HL-60 (cell line): ENCODE data around the gene SFPQ.
"Not testable (repeated sequence)": the region's sequence is repeated elsewhere in the genome, so short reads cannot be mapped to it uniquely, and the experiment has no call there.

Experiments
- TF ChIP-seq, protein P1 (sequence below): IDR thresholded peaks from one replicate; pipeline ENCODE4 v1.5.1; 2011; ENCODE audit warnings: low read length, control low read depth, inconsistent platforms; ENCODE audit not compliant: insufficient read depth
- TF ChIP-seq, protein P2 (sequence below): IDR thresholded peaks from 2 replicates; pipeline ENCODE4 v1.6.1; 2012; ENCODE audit warnings: low read depth; ENCODE audit not compliant: insufficient replicate concordance

DNA sequence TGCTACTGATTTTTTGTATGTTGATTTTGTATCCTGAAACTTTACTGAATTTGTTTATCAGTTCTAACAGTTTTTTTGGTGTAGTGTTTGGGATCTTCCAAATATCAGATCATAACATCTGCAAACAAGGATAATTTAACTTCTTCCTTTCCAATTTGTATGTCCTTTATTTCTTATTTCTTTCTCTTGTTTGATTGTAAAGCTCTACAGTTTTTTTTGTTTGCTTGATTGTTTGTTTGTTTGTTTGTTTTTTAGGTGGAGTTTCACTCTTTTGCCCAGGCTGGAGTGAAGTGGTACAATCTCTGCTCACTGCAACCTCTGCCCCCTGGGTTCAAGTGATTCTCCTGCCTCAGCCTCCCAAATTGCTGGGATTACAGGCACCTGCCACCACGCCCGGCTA is 43.8 kb upstream of the SFPQ start:
- TF ChIP-seq, protein P1, sequence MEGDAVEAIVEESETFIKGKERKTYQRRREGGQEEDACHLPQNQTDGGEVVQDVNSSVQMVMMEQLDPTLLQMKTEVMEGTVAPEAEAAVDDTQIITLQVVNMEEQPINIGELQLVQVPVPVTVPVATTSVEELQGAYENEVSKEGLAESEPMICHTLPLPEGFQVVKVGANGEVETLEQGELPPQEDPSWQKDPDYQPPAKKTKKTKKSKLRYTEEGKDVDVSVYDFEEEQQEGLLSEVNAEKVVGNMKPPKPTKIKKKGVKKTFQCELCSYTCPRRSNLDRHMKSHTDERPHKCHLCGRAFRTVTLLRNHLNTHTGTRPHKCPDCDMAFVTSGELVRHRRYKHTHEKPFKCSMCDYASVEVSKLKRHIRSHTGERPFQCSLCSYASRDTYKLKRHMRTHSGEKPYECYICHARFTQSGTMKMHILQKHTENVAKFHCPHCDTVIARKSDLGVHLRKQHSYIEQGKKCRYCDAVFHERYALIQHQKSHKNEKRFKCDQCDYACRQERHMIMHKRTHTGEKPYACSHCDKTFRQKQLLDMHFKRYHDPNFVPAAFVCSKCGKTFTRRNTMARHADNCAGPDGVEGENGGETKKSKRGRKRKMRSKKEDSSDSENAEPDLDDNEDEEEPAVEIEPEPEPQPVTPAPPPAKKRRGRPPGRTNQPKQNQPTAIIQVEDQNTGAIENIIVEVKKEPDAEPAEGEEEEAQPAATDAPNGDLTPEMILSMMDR: not testable (repeated sequence)
- TF ChIP-seq, protein P2, sequence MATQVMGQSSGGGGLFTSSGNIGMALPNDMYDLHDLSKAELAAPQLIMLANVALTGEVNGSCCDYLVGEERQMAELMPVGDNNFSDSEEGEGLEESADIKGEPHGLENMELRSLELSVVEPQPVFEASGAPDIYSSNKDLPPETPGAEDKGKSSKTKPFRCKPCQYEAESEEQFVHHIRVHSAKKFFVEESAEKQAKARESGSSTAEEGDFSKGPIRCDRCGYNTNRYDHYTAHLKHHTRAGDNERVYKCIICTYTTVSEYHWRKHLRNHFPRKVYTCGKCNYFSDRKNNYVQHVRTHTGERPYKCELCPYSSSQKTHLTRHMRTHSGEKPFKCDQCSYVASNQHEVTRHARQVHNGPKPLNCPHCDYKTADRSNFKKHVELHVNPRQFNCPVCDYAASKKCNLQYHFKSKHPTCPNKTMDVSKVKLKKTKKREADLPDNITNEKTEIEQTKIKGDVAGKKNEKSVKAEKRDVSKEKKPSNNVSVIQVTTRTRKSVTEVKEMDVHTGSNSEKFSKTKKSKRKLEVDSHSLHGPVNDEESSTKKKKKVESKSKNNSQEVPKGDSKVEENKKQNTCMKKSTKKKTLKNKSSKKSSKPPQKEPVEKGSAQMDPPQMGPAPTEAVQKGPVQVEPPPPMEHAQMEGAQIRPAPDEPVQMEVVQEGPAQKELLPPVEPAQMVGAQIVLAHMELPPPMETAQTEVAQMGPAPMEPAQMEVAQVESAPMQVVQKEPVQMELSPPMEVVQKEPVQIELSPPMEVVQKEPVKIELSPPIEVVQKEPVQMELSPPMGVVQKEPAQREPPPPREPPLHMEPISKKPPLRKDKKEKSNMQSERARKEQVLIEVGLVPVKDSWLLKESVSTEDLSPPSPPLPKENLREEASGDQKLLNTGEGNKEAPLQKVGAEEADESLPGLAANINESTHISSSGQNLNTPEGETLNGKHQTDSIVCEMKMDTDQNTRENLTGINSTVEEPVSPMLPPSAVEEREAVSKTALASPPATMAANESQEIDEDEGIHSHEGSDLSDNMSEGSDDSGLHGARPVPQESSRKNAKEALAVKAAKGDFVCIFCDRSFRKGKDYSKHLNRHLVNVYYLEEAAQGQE: not testable (repeated sequence)
